Left lung (tissue), 10 donors: ENCODE data around the gene ZNF423. TPM values are rescaled to one million over a fixed set of nuclear protein-coding genes. Genes with fewer than 3 reads are reported as not detected.

ENCODE experiments used
- ATAC-seq: fragments of 200-7000 bp; cut with Tn5 transposase; one replicate; pipeline ENCODE4 v1.9.1; 2020; ENCODE audit warnings: moderate library complexity
- DNase-seq, 4 donors: peaks; one replicate each; pipeline ENCODE4 v3.0.0-alpha.2; 2013 to 2020
- H3K27ac ChIP-seq, 2 donors: fragments of 200-600 bp; sonication (generic) in 1 of 2; one replicate each; pipeline versions ENCODE4 v1.5.0 to v1.8.0; 2020 to 2021
- H3K27me3 ChIP-seq, 2 donors: fragments of 200-600 bp; sonication (generic) in 1 of 2; one replicate each; pipeline versions ENCODE4 v1.5.0 to v1.8.0; 2020 to 2021
- H3K36me3 ChIP-seq, 2 donors: fragments of 200-600 bp; sonication (generic) in 1 of 2; one replicate each; pipeline versions ENCODE4 v1.5.0 to v1.8.0; 2020 to 2021
- H3K4me1 ChIP-seq, 2 donors: fragments of 200-600 bp; one replicate each; pipeline ENCODE4 v1.8.0; 2021
- H3K4me3 ChIP-seq, 2 donors: fragments of 200-600 bp; sonication (generic) in 1 of 2; one replicate each; pipeline versions ENCODE4 v1.5.0 to v1.8.0; 2020 to 2021; ENCODE audit warnings: mild to moderate bottlenecking in 1 of 2
- H3K9me3 ChIP-seq, 2 donors: fragments of 200-600 bp; sonication (generic) in 1 of 2; one replicate each; pipeline versions ENCODE4 v1.5.0 to v1.8.0; 2020 to 2021
- CTCF ChIP-seq, 2 donors: fragments of 200-600 bp; sonication (generic) in 1 of 2; IDR thresholded peaks; one replicate each; pipeline versions ENCODE4 v1.5.0 to v1.8.0; 2021; ENCODE audit warnings: antibody characterized with exemption in 2 of 2
- intact Hi-C, 2 donors: fragments of 100-400 bp; cut with DNase I; formaldehyde crosslinking; loops; one replicate each; pipeline versions ENCODE4 v1.11.2 to v1.14.2; 2022
- polyA plus RNA-seq, 6 donors: library from polyadenylated mRNA; unstranded; fragments of 120-200 nt; gene quantifications; one replicate each; pipeline ENCODE4 v1.2.1, GENCODE V29; 2013; ENCODE audit not compliant: insufficient read length in 6 of 6
- total RNA-seq, 2 donors: library from RNA; stranded (reverse); fragmentation: NEBNext Ultra II Directional; extraction: Animal tissue kit (Norgen Biotek cat#: 25700); gene quantifications; one replicate each; pipeline ENCODE4 v1.2.1, GENCODE V29; 2021
- donor health status: DM: no; HTN: yes; CAD: no.
- donor health status: DM: no; HTN: no; CAD: no.

The ZNF423 gene
- total and polyA plus RNA-seq, 8 donors = 7.8 to 30.5 (median 26.6) TPM

DNA sequence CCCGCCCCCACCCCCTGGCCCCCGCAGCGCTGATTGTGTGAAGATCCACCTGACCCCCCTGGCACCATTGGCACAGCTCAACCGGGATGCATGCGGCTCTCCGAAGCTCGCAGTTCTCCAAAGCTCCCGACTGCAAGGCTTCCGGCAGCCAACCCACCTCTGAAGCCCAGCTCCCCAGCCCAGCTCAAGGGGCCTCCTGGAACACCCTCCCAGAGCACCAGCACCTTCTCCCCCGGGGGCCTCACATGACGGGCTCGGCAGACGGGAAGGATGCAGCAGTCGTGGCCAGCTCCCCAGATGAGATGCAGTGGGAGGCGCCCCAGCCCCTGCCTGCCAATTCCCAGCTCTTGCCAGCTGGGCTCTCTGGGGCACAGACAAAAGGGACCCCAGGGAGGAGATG lies 215.3 kb downstream of the ZNF423 start:
- ATAC-seq (no peak), DNase-seq (no peak)
- Histone ChIP-seq H3K36me3 (no peaks in the 10 kb centered on the region), H3K27ac (no peak overlapping the region), H3K9me3 (peaks cover 0 to 4% of the 10 kb centered on the region in 2 donors), H3K27me3 (no peaks in the 10 kb centered on the region), H3K4me3 (no peak overlapping the region), H3K4me1 (peaks cover 7 to 14% of the 10 kb centered on the region in 2 donors)
- no peak for TF ChIP-seq CTCF (IDR thresholded peaks at IDR 0.05)
- intact Hi-C loops = no loop called here

- Histone ChIP-seq H3K9me3 (no peaks in the 10 kb centered on the region), H3K36me3 (no peaks in the 10 kb centered on the region), H3K4me1 (peaks cover 7 to 14% of the 10 kb centered on the region in 2 donors), H3K27ac (peak overlapping the region; percentile 36 to 48), H3K27me3 (no peaks in the 10 kb centered on the region), H3K4me3 (no peak overlapping the region)
- no peak for TF ChIP-seq CTCF (IDR thresholded peaks at IDR 0.05)
- intact Hi-C loops = no loop called here
- DNase-seq = peak in 2 of 4 donors; percentile 56 to 75
- ATAC-seq = peak; percentile 58
Measured at GRCh38 chr16:49639739-49640431, 216.0 kb downstream of the ZNF423 start.

DNA sequence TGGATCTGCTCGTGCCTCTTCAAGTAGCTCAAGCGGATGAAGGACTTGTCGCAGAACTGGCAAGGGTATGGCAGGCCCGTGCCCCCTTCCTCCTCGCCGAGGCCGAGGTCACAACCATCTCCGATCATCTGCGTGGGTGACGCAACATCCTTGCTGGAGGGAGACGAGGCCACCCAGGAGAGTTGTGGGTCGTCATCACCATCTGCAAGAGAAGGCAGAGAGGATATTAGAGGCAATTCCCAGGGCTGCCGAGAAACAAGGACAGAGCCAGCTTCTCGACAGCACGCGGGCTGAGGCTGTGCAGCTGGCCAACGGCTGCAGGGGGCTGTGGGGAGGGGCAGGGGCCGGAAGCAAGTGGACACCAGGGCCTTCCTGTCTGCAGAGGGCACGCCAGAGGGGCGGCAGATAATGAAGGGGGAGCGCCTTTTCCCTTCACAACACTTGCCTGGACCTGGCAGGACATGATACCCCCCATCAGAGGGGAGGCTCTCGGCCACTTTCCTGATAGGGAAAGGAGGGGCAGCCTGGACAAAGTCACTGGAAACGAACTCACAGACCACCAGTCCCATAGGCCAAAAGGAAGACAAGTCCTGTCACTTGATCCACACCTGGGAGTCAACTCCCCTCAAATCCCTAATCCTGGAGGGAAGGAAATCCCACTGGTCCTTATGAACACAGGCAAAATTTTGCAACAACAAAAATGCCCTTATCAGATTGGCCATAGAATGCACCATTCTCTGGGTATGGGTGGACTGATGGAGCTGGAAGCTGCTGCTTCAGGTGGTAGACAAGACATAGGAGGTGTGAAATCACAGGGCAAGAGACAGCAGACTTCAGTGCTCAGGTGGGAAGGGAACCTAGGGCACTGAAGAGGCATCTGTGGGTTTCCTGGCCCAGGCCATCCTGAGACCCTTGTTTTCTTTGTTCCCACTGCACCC lies 217.0 kb downstream of the ZNF423 start:
- peak in 2 of 4 donors; percentile 80 to 91 for DNase-seq

GRCh38 chr16:49637933-49638672 lies 217.8 kb downstream of the ZNF423 start:
- DNase-seq (no peak), ATAC-seq (no peak)
- intact Hi-C loops = no loop called here
- H3K36me3 ChIP-seq = no peaks in the 10 kb centered on the region
- no peak overlapping the region for H3K4me3 ChIP-seq
- no peak for TF ChIP-seq CTCF (IDR thresholded peaks at IDR 0.05)
- no peak overlapping the region for H3K27ac ChIP-seq
- peaks cover 7 to 14% of the 10 kb centered on the region in 2 donors for H3K4me1 ChIP-seq
- no peaks in the 10 kb centered on the region for H3K27me3 ChIP-seq
- H3K9me3 ChIP-seq = no peaks in the 10 kb centered on the region

More for the DNA sequence above, 217.0 kb downstream of the ZNF423 start:
- H3K9me3 ChIP-seq = no peaks in the 10 kb centered on the region
- H3K4me1 ChIP-seq = peaks cover 7 to 14% of the 10 kb centered on the region in 2 donors
- ATAC-seq = peak; percentile 13
- no peaks in the 10 kb centered on the region for H3K27me3 ChIP-seq
- H3K36me3 ChIP-seq = no peaks in the 10 kb centered on the region
- intact Hi-C loops = no loop called here
- no peak overlapping the region for H3K4me3 ChIP-seq
- H3K27ac ChIP-seq = peak overlapping the region in 1 of 2 donors; percentile 36
- TF ChIP-seq CTCF (IDR thresholded peaks at IDR 0.05) = no peak
